K562 (cell line): ENCODE results near the gene RING1. TPM values are rescaled to one million over a fixed set of nuclear protein-coding genes. Genes with fewer than 3 reads are reported as not detected.

Experiments used
- EZH2 ChIP-seq: IDR thresholded peaks from 2 replicates; pipeline ENCODE4 v1.6.1; 2012; ENCODE audit warnings: low read depth, mild to moderate bottlenecking, inconsistent platforms, low read length, borderline replicate concordance
- FOXP4 ChIP-seq: sonication (generic); formaldehyde crosslinking; IDR thresholded peaks from 2 replicates; pipeline ENCODE4 v1.8.0; 2022; ENCODE audit warnings: mild to moderate bottlenecking, missing genetic modification reagents, borderline replicate concordance
- HNRNPLL ChIP-seq: fragments of 200-400 bp; formaldehyde crosslinking; IDR thresholded peaks from 2 replicates; pipeline ENCODE4 v1.6.1; 2017; ENCODE audit warnings: low read length, low read depth, mild to moderate bottlenecking; ENCODE audit not compliant: poor library complexity, severe bottlenecking
- KAT8 ChIP-seq: fragments of 450-650 bp; IDR thresholded peaks from 2 replicates; pipeline ENCODE4 v1.6.1; 2016; ENCODE audit warnings: low read depth, mild to moderate bottlenecking
- MAZ ChIP-seq, 2 experiments: fragments of 450-650 bp in 1 of 2; sonication (generic) in 1 of 2; formaldehyde crosslinking; IDR thresholded peaks in 1 of 2; conservative IDR thresholded peaks in 1 of 2; 2 replicates each; pipeline versions ENCODE4 v1.4.0 to v1.5.0; 2020; ENCODE audit warnings: mild to moderate bottlenecking in 1 of 2, missing genetic modification reagents in 1 of 2
- MBD2 ChIP-seq: sonication (generic); IDR thresholded peaks from 2 replicates; pipeline ENCODE4 v1.6.1; 2016; ENCODE audit warnings: low read depth, borderline replicate concordance
- MNT ChIP-seq, 2 experiments: fragments of 450-650 bp; conservative IDR thresholded peaks; 2 replicates each; pipeline ENCODE4 v1.6.1; 2017; ENCODE audit warnings: mild to moderate bottlenecking in 2 of 2, moderate library complexity in 2 of 2
- MYNN ChIP-seq, 2 experiments: sonication (generic); formaldehyde crosslinking in 1 of 2; IDR thresholded peaks; 2 replicates each; pipeline versions ENCODE4 v1.5.0 to v1.6.1; 2016 to 2020; ENCODE audit warnings: antibody characterized with exemption in 1 of 2, missing genetic modification reagents in 1 of 2
- PHF20 ChIP-seq: fragments of 450-650 bp; IDR thresholded peaks from 2 replicates; pipeline ENCODE4 v1.6.1; 2018; ENCODE audit not compliant: partially characterized antibody
- TAF1 ChIP-seq: IDR thresholded peaks from 2 replicates; pipeline ENCODE4 v1.6.1; 2011; ENCODE audit warnings: mild to moderate bottlenecking, low read length, moderate library complexity; ENCODE audit not compliant: insufficient read depth, control insufficient read depth, severe bottlenecking; ENCODE audit errors: extremely low read depth
- ZC3H8 ChIP-seq: fragments of 450-650 bp; IDR thresholded peaks from 2 replicates; pipeline ENCODE4 v1.6.1; 2017
- ZHX1 ChIP-seq: fragments of 150-350 bp; conservative IDR thresholded peaks from 2 replicates; pipeline ENCODE4 v1.6.1; 2014; ENCODE audit warnings: low read length
- polyA plus RNA-seq, 8 experiments: library from polyadenylated mRNA; depleted of rRNA in 4 of 8; stranded (reverse) in 5 of 8; unstranded in 3 of 8; fragments of >200 nt; fragmentation: Nextera tagmentation in 2 of 8; fragmentation: Illumina TruSeq in 1 of 8; extraction: Ambion mirVana in 2 of 8; extraction: Trizol in 1 of 8; gene quantifications; 2 replicates each; pipeline versions ENCODE4 v1.2.1 to v1.2.3, GENCODE V29; 2011 to 2014; ENCODE audit warnings: inconsistent platforms in 1 of 8, missing spikeins in 1 of 8
- total RNA-seq, 7 experiments: library from RNA; depleted of rRNA in 6 of 7; stranded (reverse); fragments of >200 nt in 6 of 7; fragmentation: Illumina TruSeq in 2 of 7; extraction: Trizol in 2 of 7; gene quantifications; 2 replicates each; pipeline versions ENCODE4 v1.2.1 to v1.2.3, GENCODE V29; 2011 to 2021; ENCODE audit warnings: low replicate concordance in 1 of 7
- TF ChIP-seq, protein P1 (sequence below): fragments of 450-650 bp; IDR thresholded peaks from 2 replicates; pipeline ENCODE4 v1.6.1; 2016; ENCODE audit warnings: low read depth, mild to moderate bottlenecking, moderate library complexity
- TF ChIP-seq, protein P2 (sequence below): sonication (generic); formaldehyde crosslinking; IDR thresholded peaks from 2 replicates; pipeline ENCODE4 v1.8.1; 2022; ENCODE audit warnings: missing genetic modification reagents

RING1 gene
- total and polyA plus RNA-seq, 9 of the 15 experiments (the other 6 are each of a cell fraction or from before 2014, with no cell fraction given): 4.2 to 59.1 (median 36.9) TPM

GRCh38 chr6:33247977-33248642 is 39.8 kb downstream of the RING1 start (continued):
- TF ChIP-seq TAF1 (peak; percentile 21), MBD2 (no peak), HNRNPLL (peak; percentile 70), ZHX1 (peak; percentile 23; the same call in 1 of the 2 replicates), MAZ (CRISPR knock-in tag; conservative IDR thresholded peaks at IDR 0.05 in 1 of 2, IDR thresholded peaks at IDR 0.05 in 1 of 2) (peak in 1 of 2 experiments; percentile 87; a peak in 2 of 4 replicates), MYNN (IDR thresholded peaks at IDR 0.05) (0 out of 2 replicates have a peak, but pooled peaks have one; percentile 32), MYNN (CRISPR knock-in tag; IDR thresholded peaks at IDR 0.05) (no peak), FOXP4 (CRISPR knock-in tag) (no peak), ZC3H8 (no peak; the same call in 1 of the 2 replicates), PHF20 (peak; percentile 13), EZH2 (no peak), MNT (conservative IDR thresholded peaks at IDR 0.05) (peak in 1 of 2 experiments; percentile 21; a peak in 1 of 4 replicates), KAT8 (no peak)
- TF ChIP-seq, protein P1, sequence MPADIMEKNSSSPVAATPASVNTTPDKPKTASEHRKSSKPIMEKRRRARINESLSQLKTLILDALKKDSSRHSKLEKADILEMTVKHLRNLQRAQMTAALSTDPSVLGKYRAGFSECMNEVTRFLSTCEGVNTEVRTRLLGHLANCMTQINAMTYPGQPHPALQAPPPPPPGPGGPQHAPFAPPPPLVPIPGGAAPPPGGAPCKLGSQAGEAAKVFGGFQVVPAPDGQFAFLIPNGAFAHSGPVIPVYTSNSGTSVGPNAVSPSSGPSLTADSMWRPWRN: no peak
- TF ChIP-seq, protein P2, sequence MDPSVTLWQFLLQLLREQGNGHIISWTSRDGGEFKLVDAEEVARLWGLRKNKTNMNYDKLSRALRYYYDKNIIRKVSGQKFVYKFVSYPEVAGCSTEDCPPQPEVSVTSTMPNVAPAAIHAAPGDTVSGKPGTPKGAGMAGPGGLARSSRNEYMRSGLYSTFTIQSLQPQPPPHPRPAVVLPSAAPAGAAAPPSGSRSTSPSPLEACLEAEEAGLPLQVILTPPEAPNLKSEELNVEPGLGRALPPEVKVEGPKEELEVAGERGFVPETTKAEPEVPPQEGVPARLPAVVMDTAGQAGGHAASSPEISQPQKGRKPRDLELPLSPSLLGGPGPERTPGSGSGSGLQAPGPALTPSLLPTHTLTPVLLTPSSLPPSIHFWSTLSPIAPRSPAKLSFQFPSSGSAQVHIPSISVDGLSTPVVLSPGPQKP (CRISPR knock-in tag): no peak
